ENCODE measurements around the gene CDT1. TPM values are rescaled to one million over a fixed set of nuclear protein-coding genes. Genes with fewer than 3 reads are reported as not detected.

Gene CDT1
- 21.6 TPM for total RNA-seq

GRCh38 chr16:88803264-88803987 lies at the start of gene CDT1:
Gene CDT1 (plus strand): TSS chr16:88803789. CDS start chr16:88803832, 43 bp downstream.
- ATAC-seq: peak; percentile 68

GRCh38 chr16:88754109-88754911 lies 49.3 kb upstream of the CDT1 start:
- no peak for ATAC-seq

- peak; percentile 42 for ATAC-seq
Measured at GRCh38 chr16:88754912-88755744, 48.5 kb upstream of the CDT1 start.

- peak; percentile 2 for ATAC-seq
Measured at GRCh38 chr16:88755745-88756443, 47.7 kb upstream of the CDT1 start.

GRCh38 chr16:88758227-88758943 lies 45.2 kb upstream of the CDT1 start:
- ATAC-seq: peak; percentile 48

GRCh38 chr16:88758944-88759244 lies 44.7 kb upstream of the CDT1 start:
- ATAC-seq: no peak

GRCh38 chr16:88759245-88759975 lies 44.2 kb upstream of the CDT1 start:
- no peak for ATAC-seq

GRCh38 chr16:88759976-88760350 lies 43.6 kb upstream of the CDT1 start:
- ATAC-seq: no peak

- no peak for ATAC-seq
Measured at GRCh38 chr16:88760424-88761142, 43.0 kb upstream of the CDT1 start.

- no peak for ATAC-seq
Measured at GRCh38 chr16:88761143-88761534, 42.5 kb upstream of the CDT1 start.

GRCh38 chr16:88761830-88762229 lies 41.8 kb upstream of the CDT1 start:
- no peak for ATAC-seq

- ATAC-seq: no peak
Measured at GRCh38 chr16:88762258-88762870, 41.2 kb upstream of the CDT1 start.

- ATAC-seq: no peak
Measured at GRCh38 chr16:88762941-88763340, 40.6 kb upstream of the CDT1 start.

GRCh38 chr16:88763502-88764053 lies 40.0 kb upstream of the CDT1 start:
- no peak for ATAC-seq

- no peak for ATAC-seq
Measured at GRCh38 chr16:88764080-88764479, 39.5 kb upstream of the CDT1 start.

- ATAC-seq: peak; percentile 73
Measured at GRCh38 chr16:88764913-88765349, 38.7 kb upstream of the CDT1 start.

- no peak for ATAC-seq
Measured at GRCh38 chr16:88766975-88767374, 36.6 kb upstream of the CDT1 start.

GRCh38 chr16:88767546-88768070 lies 36.0 kb upstream of the CDT1 start:
- ATAC-seq: no peak

- no peak for ATAC-seq
Measured at GRCh38 chr16:88768071-88768783, 35.4 kb upstream of the CDT1 start.

All from esophagus mucosa (tissue), 1 donor.